ENCODE data around the gene SERGEF. TPM values are rescaled to one million over a fixed set of nuclear protein-coding genes. Genes with fewer than 3 reads are reported as not detected.

Gene SERGEF
- total RNA-seq, 4 donors from 2014 or later, result 32.0 to 50.2 (median 37.6) TPM

DNA sequence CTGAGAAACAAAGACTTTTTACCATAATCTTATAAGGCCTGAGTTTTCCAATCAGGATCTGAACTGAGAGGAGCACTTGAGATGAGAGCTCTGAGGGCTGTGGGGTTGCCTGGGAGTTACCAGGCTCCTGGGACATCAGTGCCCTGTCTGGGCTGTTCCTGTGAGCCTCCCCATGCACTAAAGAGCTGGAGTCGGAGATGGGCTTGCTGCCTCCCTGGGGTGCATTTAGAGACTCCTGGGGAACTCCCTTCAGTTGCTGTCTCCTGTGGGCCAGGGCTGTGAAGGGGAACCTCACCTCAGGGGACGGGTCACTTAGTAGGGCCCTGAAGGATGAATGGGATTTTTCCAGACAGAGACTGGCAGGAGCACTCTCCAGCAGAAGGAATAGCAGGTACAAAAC lies 244.9 kb downstream of the SERGEF start:
- H3K4me1 ChIP-seq, result no peaks in the 10 kb centered on the region
- no peak overlapping the region for H3K4me3 ChIP-seq
- intact Hi-C loops (cut with DNase I), result loop anchor here (10.0 kb wide), 1 partner anchor 207 kb away; no protein-coding TSS in a partner anchor
- H3K27me3 ChIP-seq, result peaks cover 0 to 7% (median 0%) of the 10 kb centered on the region in 4 donors
- H3K9me3 ChIP-seq, result no peaks in the 10 kb centered on the region
- TF ChIP-seq, protein P1, sequence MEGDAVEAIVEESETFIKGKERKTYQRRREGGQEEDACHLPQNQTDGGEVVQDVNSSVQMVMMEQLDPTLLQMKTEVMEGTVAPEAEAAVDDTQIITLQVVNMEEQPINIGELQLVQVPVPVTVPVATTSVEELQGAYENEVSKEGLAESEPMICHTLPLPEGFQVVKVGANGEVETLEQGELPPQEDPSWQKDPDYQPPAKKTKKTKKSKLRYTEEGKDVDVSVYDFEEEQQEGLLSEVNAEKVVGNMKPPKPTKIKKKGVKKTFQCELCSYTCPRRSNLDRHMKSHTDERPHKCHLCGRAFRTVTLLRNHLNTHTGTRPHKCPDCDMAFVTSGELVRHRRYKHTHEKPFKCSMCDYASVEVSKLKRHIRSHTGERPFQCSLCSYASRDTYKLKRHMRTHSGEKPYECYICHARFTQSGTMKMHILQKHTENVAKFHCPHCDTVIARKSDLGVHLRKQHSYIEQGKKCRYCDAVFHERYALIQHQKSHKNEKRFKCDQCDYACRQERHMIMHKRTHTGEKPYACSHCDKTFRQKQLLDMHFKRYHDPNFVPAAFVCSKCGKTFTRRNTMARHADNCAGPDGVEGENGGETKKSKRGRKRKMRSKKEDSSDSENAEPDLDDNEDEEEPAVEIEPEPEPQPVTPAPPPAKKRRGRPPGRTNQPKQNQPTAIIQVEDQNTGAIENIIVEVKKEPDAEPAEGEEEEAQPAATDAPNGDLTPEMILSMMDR (IDR thresholded peaks at IDR 0.05), result no peak
- TF ChIP-seq POLR2A (IDR thresholded peaks at IDR 0.05; ENCODE audit: low read depth), result no peak
- no peak for TF ChIP-seq POLR2AphosphoS5 (IDR thresholded peaks at IDR 0.05)
- no peak for TF ChIP-seq EP300 (IDR thresholded peaks at IDR 0.05)
- H3K36me3 ChIP-seq, result no peaks in the 10 kb centered on the region
- 92% methylated on average over 1 of the region's 2 CpGs for WGBS
- H3K27ac ChIP-seq (replicated peaks in 1 of 4), result no peak overlapping the region
- no peak for DNase-seq (ENCODE audit: extremely low spot score)

DNA sequence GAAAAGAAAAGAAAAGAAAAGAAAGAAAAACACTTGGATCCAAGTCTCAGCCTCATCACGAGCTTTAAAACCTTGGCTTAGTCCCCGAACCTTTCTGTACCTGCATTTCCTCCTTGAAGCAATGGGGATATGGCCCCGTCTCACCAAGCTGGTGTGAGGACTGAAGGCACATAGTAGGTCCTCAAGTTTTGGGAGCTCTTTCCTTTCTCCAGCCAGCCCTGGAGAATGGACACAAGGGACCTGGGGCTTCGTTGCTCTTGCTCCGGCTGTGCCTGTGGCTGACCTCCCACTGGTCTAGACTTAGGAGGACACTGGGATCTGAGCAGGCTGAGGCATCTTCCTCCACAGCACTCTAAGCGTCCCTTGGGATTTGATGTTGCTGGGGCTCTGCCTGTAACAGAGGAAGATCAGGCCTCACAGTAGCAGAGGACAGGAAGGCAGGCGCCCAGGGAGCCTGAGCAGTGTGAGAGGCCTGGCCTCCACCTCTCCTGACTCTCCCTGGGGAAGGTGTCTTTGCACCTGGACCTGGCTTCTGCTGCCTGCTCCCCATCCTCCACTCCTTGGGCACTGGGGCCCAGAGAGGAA lies 245.5 kb downstream of the SERGEF start:
- Histone ChIP-seq H3K36me3 (no peaks in the 10 kb centered on the region), H3K9me3 (no peaks in the 10 kb centered on the region), H3K4me1 (no peaks in the 10 kb centered on the region), H3K27ac (replicated peaks in 1 of 4) (no peak overlapping the region), H3K27me3 (peaks cover 0 to 7% (median 0%) of the 10 kb centered on the region in 4 donors), H3K4me3 (no peak overlapping the region)
- 94% methylated on average over 7 of the region's 7 CpGs for WGBS
- intact Hi-C loops (cut with DNase I), result loop anchor here (10.0 kb wide), 1 partner anchor 207 kb away; no protein-coding TSS in a partner anchor
- no peak for DNase-seq (ENCODE audit: extremely low spot score)
- TF ChIP-seq POLR2AphosphoS5 (IDR thresholded peaks at IDR 0.05) (no peak), EP300 (IDR thresholded peaks at IDR 0.05) (no peak), POLR2A (IDR thresholded peaks at IDR 0.05; ENCODE audit: low read depth) (no peak)
- TF ChIP-seq, protein P1 (IDR thresholded peaks at IDR 0.05), result no peak

DNA sequence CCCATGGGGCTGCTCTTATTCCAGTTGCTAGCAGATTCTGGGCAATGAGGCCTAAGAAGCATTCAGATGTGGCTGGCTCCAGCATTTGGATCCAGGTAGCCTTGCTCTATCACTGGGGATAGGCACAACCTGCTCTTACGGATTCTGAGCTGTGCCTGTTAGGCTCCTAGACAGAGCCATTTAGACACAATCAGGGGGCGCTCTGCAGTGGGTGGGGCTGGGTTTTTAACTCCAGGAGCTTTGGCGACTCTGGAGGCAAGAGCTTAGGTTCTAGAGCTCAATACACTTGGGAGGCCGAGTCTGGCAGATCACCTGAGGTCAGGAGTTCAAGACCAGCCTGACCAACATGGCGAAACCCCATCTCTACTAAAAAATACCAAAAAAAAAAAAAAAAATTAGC lies 246.3 kb downstream of the SERGEF start:
- H3K4me3 ChIP-seq, result no peak overlapping the region
- 79% methylated on average over 3 of the region's 5 CpGs for WGBS
- intact Hi-C loops (cut with DNase I), result loop anchor here (10.0 kb wide), 1 partner anchor 208 kb away; no protein-coding TSS in a partner anchor
- TF ChIP-seq, protein P1 (IDR thresholded peaks at IDR 0.05), result no peak
- no peak for TF ChIP-seq POLR2A (IDR thresholded peaks at IDR 0.05; ENCODE audit: low read depth)
- H3K27ac ChIP-seq (replicated peaks in 1 of 4), result no peak overlapping the region
- no peaks in the 10 kb centered on the region for H3K4me1 ChIP-seq
- DNase-seq (ENCODE audit: extremely low spot score), result no peak
- H3K9me3 ChIP-seq, result no peaks in the 10 kb centered on the region
- H3K27me3 ChIP-seq, result peaks cover 0 to 7% (median 0%) of the 10 kb centered on the region in 4 donors
- H3K36me3 ChIP-seq, result no peaks in the 10 kb centered on the region

DNA sequence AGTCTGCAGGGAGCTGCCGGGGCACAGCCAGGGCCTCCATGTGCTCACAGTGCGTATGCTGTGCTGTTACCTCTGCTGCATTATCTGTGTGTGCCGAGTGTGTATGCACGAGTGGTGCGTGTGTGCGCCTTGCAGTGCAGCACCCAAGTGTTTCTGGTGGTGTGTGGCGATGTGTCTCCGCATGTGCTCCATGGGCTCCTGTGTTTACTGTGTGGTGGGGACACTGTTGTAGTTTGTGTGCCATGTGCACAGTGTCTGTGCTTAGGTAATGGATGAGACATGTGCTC lies 246.8 kb downstream of the SERGEF start:
- Histone ChIP-seq H3K27me3 (peaks cover 0 to 7% (median 0%) of the 10 kb centered on the region in 4 donors), H3K27ac (replicated peaks in 1 of 4) (no peak overlapping the region), H3K9me3 (no peaks in the 10 kb centered on the region), H3K4me3 (no peak overlapping the region), H3K4me1 (no peaks in the 10 kb centered on the region), H3K36me3 (no peaks in the 10 kb centered on the region)
- no peak for TF ChIP-seq EP300 (IDR thresholded peaks at IDR 0.05)
- TF ChIP-seq POLR2AphosphoS5 (IDR thresholded peaks at IDR 0.05), result no peak
- TF ChIP-seq POLR2A (IDR thresholded peaks at IDR 0.05; ENCODE audit: low read depth), result no peak
- TF ChIP-seq, protein P1 (IDR thresholded peaks at IDR 0.05), result no peak
- no peak for DNase-seq (ENCODE audit: extremely low spot score)
- 92% methylated on average over 7 of the region's 8 CpGs for WGBS
- intact Hi-C loops (cut with DNase I), result loop anchor here (10.0 kb wide), 1 partner anchor 209 kb away; no protein-coding TSS in a partner anchor

Data from esophagus muscularis mucosa (tissue), 4 donors.